Panc1 (cell line): ENCODE results near the gene CAPN7. TPM values are rescaled to one million over a fixed set of nuclear protein-coding genes. Genes with fewer than 3 reads are reported as not detected.

Experiments
- ATAC-seq: fragments of 200-7000 bp; cut with Tn5 transposase; 2 replicates; pipeline ENCODE4 v1.9.1; 2020; ENCODE audit warnings: mild to moderate bottlenecking, moderate library complexity
- BruUV-seq: library from RNA; stranded (reverse); fragments of 400-500 nt; replicated peaks from 2 replicates; lab custom pipeline; 2021; lab: Mats Ljungman, UMichigan
- CTCF ChIA-PET: fragments of 300-600 bp; sonication (Branson Sonifier 250); formaldehyde crosslinking; loops from one replicate; lab custom pipeline; 2022; ENCODE audit warnings: antibody characterized with exemption; lab: Charles Lee
- POLR2A ChIA-PET: fragments of 300-600 bp; sonication (Branson Sonifier 250); formaldehyde crosslinking; loops from one replicate; lab custom pipeline; 2022; ENCODE audit warnings: antibody characterized with exemption; lab: Charles Lee
- DNase-seq: peaks from one replicate; pipeline ENCODE4 v3.0.0-alpha.2; 2010; ENCODE audit warnings: low read depth, low spot score
- H3K27ac ChIP-seq: 2 replicates; pipeline ENCODE4 v1.5.1; 2011; ENCODE audit warnings: mild to moderate bottlenecking, low read length, inconsistent platforms
- H3K27me3 ChIP-seq: fragments of 200-500 bp; sonication (Bioruptor generic); 2 replicates; pipeline ENCODE4 v1.6.0; 2014; ENCODE audit warnings: low read length, inconsistent platforms; ENCODE audit not compliant: control insufficient read depth, insufficient read depth
- H3K36me3 ChIP-seq: fragments of 200-500 bp; sonication (Bioruptor generic); 2 replicates; pipeline ENCODE4 v1.5.1; 2014; ENCODE audit warnings: inconsistent platforms, mild to moderate bottlenecking, low read length, moderate library complexity; ENCODE audit not compliant: control insufficient read depth, insufficient read depth
- H3K4me1 ChIP-seq: 2 replicates; pipeline ENCODE4 v1.5.1; 2011; ENCODE audit warnings: inconsistent platforms, mild to moderate bottlenecking, low read length, moderate library complexity; ENCODE audit not compliant: control insufficient read depth, insufficient read depth
- H3K4me3 ChIP-seq, 2 experiments: 2 replicates each; pipeline ENCODE4 v1.5.1; 2011 to 2012; ENCODE audit warnings: low read depth in 2 of 2, low read length in 2 of 2, mild to moderate bottlenecking in 2 of 2, inconsistent platforms in 1 of 2, moderate library complexity in 1 of 2
- H3K9me3 ChIP-seq: fragments of 200-500 bp; sonication (Bioruptor generic); 2 replicates; pipeline ENCODE4 v1.5.1; 2014; ENCODE audit warnings: low read depth, mild to moderate bottlenecking, inconsistent platforms, low read length, moderate library complexity; ENCODE audit not compliant: control insufficient read depth, insufficient read depth
- CTCF ChIP-seq: fragments of 450-650 bp; IDR thresholded peaks from 2 replicates; pipeline ENCODE4 v1.5.1; 2017; ENCODE audit warnings: mild to moderate bottlenecking
- POLR2AphosphoS5 ChIP-seq: IDR thresholded peaks from 2 replicates; pipeline ENCODE4 v1.6.1; 2012; ENCODE audit warnings: mild to moderate bottlenecking, low read depth, low read length, moderate library complexity
- REST ChIP-seq, 2 experiments: IDR thresholded peaks; 2 replicates each; pipeline ENCODE4 v1.6.1; 2011 to 2012; ENCODE audit warnings: low read depth in 2 of 2, control low read depth in 1 of 2, low read length in 1 of 2, mild to moderate bottlenecking in 1 of 2, moderate library complexity in 1 of 2; ENCODE audit not compliant: insufficient read depth in 1 of 2
- SIN3A ChIP-seq: IDR thresholded peaks from 2 replicates; pipeline ENCODE4 v1.6.1; 2012; ENCODE audit warnings: low read depth, mild to moderate bottlenecking, low read length, moderate library complexity, borderline replicate concordance; ENCODE audit not compliant: insufficient read depth
- TCF7L2 ChIP-seq: IDR thresholded peaks from 2 replicates; pipeline ENCODE4 v1.6.1; 2011; ENCODE audit warnings: mild to moderate bottlenecking, low read depth, low read length, inconsistent platforms
- in situ Hi-C: cut with HindIII; loops from 2 replicates; pipeline ENCODE4 v1.10.0; 2016; ENCODE audit warnings: low sequenced_read_pairs, low pct_unique_long_range_greater_than_20kb
- intact Hi-C: fragments of 100-400 bp; cut with micrococcal nuclease; formaldehyde crosslinking; loops from one replicate; pipeline ENCODE4 v1.10.0; 2022; ENCODE audit not compliant: unreplicated experiment
- total RNA-seq: library from RNA; stranded (reverse); gene quantifications from one replicate; pipeline ENCODE4 v1.2.1, GENCODE V29; 2021; ENCODE audit not compliant: unreplicated experiment

The CAPN7 gene
- total RNA-seq, 1 experiment from 2014 or later = 26.5 TPM

GRCh38 chr3:15204005-15204404, 2.0 kb upstream of the CAPN7 start:
- Histone ChIP-seq H3K27me3 (no peaks in the 10 kb centered on the region), H3K36me3 (no peaks in the 10 kb centered on the region; the same call in none of the 2 replicates), H3K4me1 (peaks cover 5% of the 10 kb centered on the region), H3K27ac (no peak overlapping the region), H3K4me3 (no peak overlapping the region), H3K9me3 (no peaks in the 10 kb centered on the region)
- no TSS peak for BruUV-seq
- ChIA-PET CTCF (interaction anchor here (0.6 kb wide), 1 partner anchor 175 kb away, joined by 8 read pairs; no protein-coding TSS in a partner anchor), POLR2A (interaction anchor here (0.5 kb wide), 1 partner anchor 593 kb away, joined by 3 read pairs; no protein-coding TSS in a partner anchor)
- in situ Hi-C loops (no loop called here), intact Hi-C loops (loop anchor here (10.0 kb wide), 1 partner anchor 201 kb away; no protein-coding TSS in a partner anchor)
- TF ChIP-seq TCF7L2 = no peak
- no peak for TF ChIP-seq POLR2AphosphoS5
- TF ChIP-seq SIN3A = no peak
- no peak for TF ChIP-seq REST (IDR thresholded peaks at IDR 0.05; ENCODE audit: insufficient read depth in 1 of 2, low read depth in 2 of 2, low read length in 1 of 2)
- no peak for TF ChIP-seq CTCF
- no peak for ATAC-seq
- no peak for DNase-seq

- peak overlapping the region; percentile 84 for H3K27ac ChIP-seq
- ATAC-seq = no peak
- in situ Hi-C loops = no loop called here
These were observed 538 bp upstream of the CAPN7 start for GRCh38 chr3:15205482-15205933.

More at GRCh38 chr3:15205482-15205933, 538 bp upstream of the CAPN7 start:
- no peaks in the 10 kb centered on the region for H3K9me3 ChIP-seq
- intact Hi-C loops = loop anchor here (10.0 kb wide), 1 partner anchor 199 kb away; no protein-coding TSS in a partner anchor
- CTCF ChIA-PET = interaction anchor here (1.6 kb wide), 1 partner anchor 36 kb away, joined by 4 read pairs; no protein-coding TSS in a partner anchor
- BruUV-seq = no TSS peak
- no peak for DNase-seq
- peak overlapping the region; percentile 68 to 91 for H3K4me3 ChIP-seq
- H3K4me1 ChIP-seq = peaks cover 5% of the 10 kb centered on the region
- H3K36me3 ChIP-seq = peaks cover 2% of the 10 kb centered on the region
- no peaks in the 10 kb centered on the region for H3K27me3 ChIP-seq
- POLR2A ChIA-PET = interaction anchor here (0.5 to 0.6 kb wide), 3 partner anchors 84 to 1770 kb away, joined by 3 to 4 read pairs (median 3); no protein-coding TSS in a partner anchor
- TF ChIP-seq SIN3A (no peak), CTCF (no peak; the same call in 1 of the 2 replicates), REST (IDR thresholded peaks at IDR 0.05; ENCODE audit: insufficient read depth in 1 of 2, low read depth in 2 of 2, low read length in 1 of 2) (no peak), TCF7L2 (no peak), POLR2AphosphoS5 (no peak)
